HEK293T (cell line): ENCODE measurements around the gene MACROD2.

Experiments used
- ARNT ChIP-seq: fragments of 450-650 bp; IDR thresholded peaks from 2 replicates; pipeline ENCODE4 v1.6.1; 2017; ENCODE audit warnings: mild to moderate bottlenecking
- BHLHE40 ChIP-seq: fragments of 450-650 bp; IDR thresholded peaks from 2 replicates; pipeline ENCODE4 v1.6.1; 2016; ENCODE audit warnings: mild to moderate bottlenecking, moderate library complexity, borderline replicate concordance
- ELF4 ChIP-seq: fragments of 450-650 bp; IDR thresholded peaks from 2 replicates; pipeline ENCODE4 v1.6.1; 2017; ENCODE audit warnings: antibody characterized with exemption
- FOXA1 ChIP-seq: fragments of 450-650 bp; IDR thresholded peaks from 2 replicates; pipeline ENCODE4 v1.6.1; 2016; ENCODE audit warnings: mild to moderate bottlenecking
- HDGF ChIP-seq: fragments of 450-650 bp; IDR thresholded peaks from 2 replicates; pipeline ENCODE4 v1.6.1; 2017; ENCODE audit warnings: antibody characterized with exemption, borderline replicate concordance
- LEF1 ChIP-seq: fragments of 450-650 bp; IDR thresholded peaks from 2 replicates; pipeline ENCODE4 v1.6.1; 2017; ENCODE audit warnings: mild to moderate bottlenecking, borderline replicate concordance
- NFRKB ChIP-seq: fragments of 450-650 bp; IDR thresholded peaks from 2 replicates; pipeline ENCODE4 v1.6.1; 2016; ENCODE audit warnings: mild to moderate bottlenecking, moderate library complexity
- SP1 ChIP-seq: fragments of 450-650 bp; IDR thresholded peaks from 2 replicates; pipeline ENCODE4 v1.6.1; 2017
- SUZ12 ChIP-seq: fragments of 450-650 bp; IDR thresholded peaks from 2 replicates; pipeline ENCODE4 v1.6.1; 2016; ENCODE audit warnings: mild to moderate bottlenecking
- TARDBP ChIP-seq: fragments of 450-650 bp; IDR thresholded peaks from 2 replicates; pipeline ENCODE4 v1.6.1; 2016
- TF ChIP-seq, protein P1 (sequence below): fragments of 450-650 bp; IDR thresholded peaks from 2 replicates; pipeline ENCODE4 v1.6.1; 2016

DNA sequence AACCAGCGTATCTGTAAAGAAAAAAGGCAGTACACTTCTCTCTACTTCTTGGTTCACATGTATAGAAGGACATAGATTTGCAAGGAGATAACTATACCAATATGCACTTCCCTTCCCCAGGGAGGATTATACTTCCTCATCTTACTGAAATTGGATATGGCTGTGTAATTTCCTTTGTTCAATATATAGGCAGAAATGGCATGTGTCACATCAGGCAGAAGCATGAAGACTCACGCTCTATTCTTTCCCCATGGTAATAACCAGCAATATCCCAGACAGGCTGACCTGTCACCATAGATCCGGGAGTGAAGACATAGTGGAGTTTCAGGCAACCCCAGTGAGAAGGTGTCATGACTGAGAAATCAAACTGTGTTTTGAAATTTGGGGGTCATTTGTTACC lies 2059.7 kb downstream of the MACROD2 start:
- no peak for TF ChIP-seq SP1
- TF ChIP-seq SUZ12 = no peak
- TF ChIP-seq FOXA1 = no peak
- TF ChIP-seq NFRKB = no peak
- TF ChIP-seq ARNT = no peak
- TF ChIP-seq BHLHE40 = no peak
- no peak for TF ChIP-seq ELF4
- TF ChIP-seq, protein P1, sequence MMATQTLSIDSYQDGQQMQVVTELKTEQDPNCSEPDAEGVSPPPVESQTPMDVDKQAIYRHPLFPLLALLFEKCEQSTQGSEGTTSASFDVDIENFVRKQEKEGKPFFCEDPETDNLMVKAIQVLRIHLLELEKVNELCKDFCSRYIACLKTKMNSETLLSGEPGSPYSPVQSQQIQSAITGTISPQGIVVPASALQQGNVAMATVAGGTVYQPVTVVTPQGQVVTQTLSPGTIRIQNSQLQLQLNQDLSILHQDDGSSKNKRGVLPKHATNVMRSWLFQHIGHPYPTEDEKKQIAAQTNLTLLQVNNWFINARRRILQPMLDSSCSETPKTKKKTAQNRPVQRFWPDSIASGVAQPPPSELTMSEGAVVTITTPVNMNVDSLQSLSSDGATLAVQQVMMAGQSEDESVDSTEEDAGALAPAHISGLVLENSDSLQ = no peak
- no peak for TF ChIP-seq HDGF
- no peak for TF ChIP-seq LEF1
- TF ChIP-seq TARDBP = no peak
